Retinal pigment epithelial cell (primary cell): ENCODE results near the gene LIMS2.

Experiments used
- DNase-seq: peaks from one replicate; pipeline ENCODE4 v3.0.0-alpha.2; 2010; ENCODE audit warnings: low read depth
- H3K4me3 ChIP-seq: 2 replicates; pipeline ENCODE4 v1.5.1; 2011; ENCODE audit warnings: mild to moderate bottlenecking, low read length, control low read depth, moderate library complexity
- CTCF ChIP-seq: conservative IDR thresholded peaks from 2 replicates; pipeline ENCODE4 v1.5.1; 2011; ENCODE audit warnings: low read depth, low read length, control low read depth, inconsistent platforms

LIMS2 gene

GRCh38 chr2:127630096-127630863 lies 45.0 kb downstream of the LIMS2 start:
- no peak overlapping the region for H3K4me3 ChIP-seq
- no peak for DNase-seq
- no peak for TF ChIP-seq CTCF

GRCh38 chr2:127629637-127630036 lies 45.7 kb downstream of the LIMS2 start:
- TF ChIP-seq CTCF, result no peak
- H3K4me3 ChIP-seq, result no peak overlapping the region
- no peak for DNase-seq

DNA sequence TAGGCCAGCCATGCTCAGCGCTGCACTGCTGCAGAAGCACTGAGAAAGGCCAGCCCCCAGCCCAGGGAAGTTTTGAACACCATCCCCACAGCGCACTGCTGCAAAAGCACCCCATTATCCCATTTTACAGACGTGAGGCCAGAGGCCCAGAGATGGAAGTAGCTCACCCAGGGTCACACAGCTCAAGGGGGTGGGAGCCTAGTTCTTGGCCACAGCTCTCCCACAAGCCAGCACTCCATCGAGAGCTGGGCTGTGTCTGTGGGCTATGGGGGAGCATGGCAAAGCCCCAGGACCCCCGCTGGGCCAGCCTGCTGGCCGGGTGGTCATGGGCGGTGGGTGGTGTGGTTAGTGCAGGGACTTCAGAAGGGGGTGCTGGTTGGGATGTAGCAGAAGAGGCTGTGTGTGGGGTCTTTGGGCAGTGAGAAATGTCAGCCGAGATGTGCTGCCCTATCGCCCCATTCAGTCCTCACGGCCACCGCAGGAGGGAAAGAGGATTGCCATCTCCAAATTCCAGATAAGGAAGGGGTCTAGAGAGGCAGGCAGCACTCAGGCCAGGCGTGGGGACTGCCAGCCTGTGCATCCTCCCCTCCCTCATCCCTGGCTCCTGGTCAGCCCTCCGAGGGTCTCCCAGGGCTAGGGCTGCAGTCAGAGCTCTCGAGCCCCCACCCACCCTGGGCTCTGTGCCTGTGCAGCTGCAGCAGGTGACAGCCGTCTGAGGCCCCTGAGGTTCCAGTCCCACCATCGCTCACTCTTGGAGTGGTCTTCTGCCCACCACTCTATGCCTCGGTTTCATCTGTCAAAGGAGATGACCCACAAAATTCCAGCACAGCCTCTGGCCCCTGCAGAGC lies 46.3 kb downstream of the LIMS2 start:
- no peak for TF ChIP-seq CTCF
- DNase-seq, result no peak
- no peak overlapping the region for H3K4me3 ChIP-seq

GRCh38 chr2:127627740-127628571 lies 47.4 kb downstream of the LIMS2 start:
- no peak overlapping the region for H3K4me3 ChIP-seq
- no peak for DNase-seq
- TF ChIP-seq CTCF, result no peak

GRCh38 chr2:127626917-127627739 lies 48.2 kb downstream of the LIMS2 start:
- DNase-seq, result no peak
- TF ChIP-seq CTCF, result no peak
- no peak overlapping the region for H3K4me3 ChIP-seq

- TF ChIP-seq CTCF, result no peak
These were observed 49.2 kb downstream of the LIMS2 start for GRCh38 chr2:127626175-127626574.

More at GRCh38 chr2:127626175-127626574, 49.2 kb downstream of the LIMS2 start:
- no peak overlapping the region for H3K4me3 ChIP-seq
- DNase-seq, result no peak
